Measurements from ENCODE around the gene MAP3K6.

Gene MAP3K6

DNA sequence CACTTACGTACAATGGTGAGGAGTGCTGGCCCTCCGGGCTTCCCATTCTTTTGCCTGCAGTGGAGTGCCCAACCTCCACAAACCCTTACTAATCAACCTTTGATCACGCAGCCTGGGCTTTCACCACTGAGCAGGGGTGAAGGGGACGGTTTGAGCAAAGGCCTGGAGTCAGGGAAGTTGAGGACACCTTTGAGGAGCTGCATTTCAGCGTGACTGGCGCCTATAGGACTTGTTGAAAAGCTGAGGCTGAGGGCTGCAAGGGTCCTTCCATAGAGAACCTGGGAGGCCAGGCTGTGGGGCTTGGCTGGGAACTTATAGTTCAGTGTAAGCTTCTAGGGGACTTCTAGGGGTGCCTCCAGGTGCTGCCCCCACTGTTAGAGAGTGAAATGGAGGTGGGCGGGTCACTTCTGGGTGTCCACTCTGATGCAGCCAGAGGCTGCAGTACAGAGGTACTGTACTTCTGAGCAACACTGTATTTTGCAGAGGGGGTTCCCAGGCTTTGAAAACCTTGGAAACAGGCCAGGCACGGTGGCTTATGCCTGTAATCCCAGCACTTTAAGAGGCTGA lies 15.1 kb downstream of the MAP3K6 start:
- FAIRE-seq (no peak), DNase-seq (ENCODE audit: insufficient read length, low spot score) (no peak)
- no peak for TF ChIP-seq PAX5 (IDR thresholded peaks at IDR 0.05; ENCODE audit: insufficient read depth, low read length, severe bottlenecking)
- TF ChIP-seq POU2F2 (IDR thresholded peaks at IDR 0.05; ENCODE audit: low read depth, low read length): no peak
- no peak for TF ChIP-seq TAF1 (IDR thresholded peaks at IDR 0.05; ENCODE audit: low read depth, low read length)
- no peak for TF ChIP-seq SPI1 (IDR thresholded peaks at IDR 0.05; ENCODE audit: low read depth, low read length)
- no peak for TF ChIP-seq POLR2AphosphoS5 (IDR thresholded peaks at IDR 0.05; ENCODE audit: low read depth, low read length)
- TF ChIP-seq POLR2A (IDR thresholded peaks at IDR 0.05; ENCODE audit: low read depth, low read length): no peak

DNA sequence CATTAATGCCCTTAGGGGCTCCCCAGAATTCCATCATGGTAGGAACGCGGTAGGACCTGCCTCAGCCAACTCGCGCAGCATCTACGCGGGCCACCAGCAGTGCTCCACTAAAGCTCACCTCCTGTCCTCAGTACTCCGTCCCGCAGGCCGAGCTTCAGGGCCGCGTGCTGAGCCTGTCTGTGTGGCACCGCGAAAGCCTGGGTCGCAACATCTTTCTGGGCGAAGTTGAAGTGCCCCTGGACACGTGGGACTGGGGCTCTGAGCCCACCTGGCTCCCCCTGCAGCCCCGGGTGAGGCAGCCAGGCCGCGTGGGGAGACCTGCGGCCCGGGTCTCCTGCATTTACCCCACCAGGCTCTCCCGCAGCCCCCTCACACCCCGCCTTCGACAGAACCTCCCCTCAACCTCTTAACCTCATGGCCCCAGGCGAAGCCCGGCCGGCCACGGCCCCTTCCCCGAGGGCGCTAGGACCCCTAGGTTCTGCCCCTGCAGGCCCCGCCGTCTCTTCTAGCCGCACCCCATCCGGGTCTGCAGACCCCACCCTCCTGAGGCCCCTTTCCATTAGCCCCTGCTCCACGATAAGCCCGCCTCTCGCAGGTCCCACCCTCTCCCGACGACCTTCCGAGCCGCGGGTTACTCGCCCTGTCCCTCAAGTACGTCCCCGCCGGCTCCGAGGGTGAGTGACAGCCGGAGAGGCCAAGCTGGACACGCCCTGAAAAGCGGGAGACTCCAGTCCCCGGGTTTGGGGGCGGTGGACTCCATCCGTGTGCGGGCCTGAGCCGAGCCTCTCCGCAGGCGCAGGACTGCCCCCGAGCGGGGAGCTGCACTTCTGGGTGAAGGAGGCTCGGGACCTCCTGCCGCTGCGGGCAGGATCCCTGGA lies 15.9 kb downstream of the MAP3K6 start:
- FAIRE-seq: no peak
- no peak for DNase-seq (ENCODE audit: insufficient read length, low spot score)
- no peak for TF ChIP-seq TAF1 (IDR thresholded peaks at IDR 0.05; ENCODE audit: low read depth, low read length)
- no peak for TF ChIP-seq POU2F2 (IDR thresholded peaks at IDR 0.05; ENCODE audit: low read depth, low read length)
- TF ChIP-seq POLR2A (IDR thresholded peaks at IDR 0.05; ENCODE audit: low read depth, low read length): no peak
- TF ChIP-seq PAX5 (IDR thresholded peaks at IDR 0.05; ENCODE audit: insufficient read depth, low read length, severe bottlenecking): no peak
- no peak for TF ChIP-seq SPI1 (IDR thresholded peaks at IDR 0.05; ENCODE audit: low read depth, low read length)
- no peak for TF ChIP-seq POLR2AphosphoS5 (IDR thresholded peaks at IDR 0.05; ENCODE audit: low read depth, low read length)

DNA sequence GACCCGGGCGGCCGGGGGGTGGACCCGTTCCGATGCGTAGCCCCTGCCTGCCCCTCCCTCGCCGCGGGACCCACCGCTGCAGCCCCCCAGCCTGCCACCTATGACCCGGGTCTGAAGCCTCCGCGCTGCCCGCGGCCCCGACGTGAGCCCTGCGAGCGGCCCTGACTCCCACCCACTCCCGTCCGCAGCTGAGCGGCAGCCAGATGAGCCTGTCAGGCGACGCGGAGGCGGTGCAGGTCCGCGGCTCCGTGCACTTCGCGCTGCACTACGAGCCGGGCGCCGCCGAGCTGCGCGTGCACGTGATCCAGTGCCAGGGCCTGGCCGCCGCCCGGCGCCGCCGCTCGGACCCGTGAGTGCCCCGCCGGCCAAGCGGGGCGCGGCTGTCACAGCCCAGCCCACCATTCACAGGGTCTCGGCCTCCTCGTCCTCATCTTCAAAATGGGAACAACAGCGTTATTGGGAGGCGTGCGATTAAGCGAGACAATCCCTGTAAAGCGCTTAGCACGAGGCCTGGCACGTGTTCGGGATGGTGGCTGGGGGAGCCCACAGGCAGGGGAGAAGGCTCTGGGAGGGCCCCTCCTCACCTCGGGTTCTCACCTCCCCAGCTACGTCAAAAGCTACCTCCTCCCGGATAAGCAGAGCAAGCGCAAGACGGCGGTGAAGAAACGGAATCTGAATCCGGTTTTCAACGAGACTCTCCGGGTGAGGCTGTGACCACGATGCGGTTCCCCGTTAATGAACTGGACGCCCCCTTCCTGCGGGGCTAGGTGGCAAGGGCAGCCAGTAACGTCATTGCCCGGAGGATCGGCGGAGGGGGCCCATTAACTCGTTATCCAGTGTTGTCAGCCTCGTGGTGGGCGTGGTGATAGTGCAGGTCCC lies 16.7 kb downstream of the MAP3K6 start:
- FAIRE-seq (no peak), DNase-seq (ENCODE audit: insufficient read length, low spot score) (no peak)
- TF ChIP-seq POLR2AphosphoS5 (IDR thresholded peaks at IDR 0.05; ENCODE audit: low read depth, low read length): no peak
- no peak for TF ChIP-seq SPI1 (IDR thresholded peaks at IDR 0.05; ENCODE audit: low read depth, low read length)
- TF ChIP-seq POLR2A (IDR thresholded peaks at IDR 0.05; ENCODE audit: low read depth, low read length): no peak
- no peak for TF ChIP-seq TAF1 (IDR thresholded peaks at IDR 0.05; ENCODE audit: low read depth, low read length)
- no peak for TF ChIP-seq PAX5 (IDR thresholded peaks at IDR 0.05; ENCODE audit: insufficient read depth, low read length, severe bottlenecking)
- no peak for TF ChIP-seq POU2F2 (IDR thresholded peaks at IDR 0.05; ENCODE audit: low read depth, low read length)

DNA sequence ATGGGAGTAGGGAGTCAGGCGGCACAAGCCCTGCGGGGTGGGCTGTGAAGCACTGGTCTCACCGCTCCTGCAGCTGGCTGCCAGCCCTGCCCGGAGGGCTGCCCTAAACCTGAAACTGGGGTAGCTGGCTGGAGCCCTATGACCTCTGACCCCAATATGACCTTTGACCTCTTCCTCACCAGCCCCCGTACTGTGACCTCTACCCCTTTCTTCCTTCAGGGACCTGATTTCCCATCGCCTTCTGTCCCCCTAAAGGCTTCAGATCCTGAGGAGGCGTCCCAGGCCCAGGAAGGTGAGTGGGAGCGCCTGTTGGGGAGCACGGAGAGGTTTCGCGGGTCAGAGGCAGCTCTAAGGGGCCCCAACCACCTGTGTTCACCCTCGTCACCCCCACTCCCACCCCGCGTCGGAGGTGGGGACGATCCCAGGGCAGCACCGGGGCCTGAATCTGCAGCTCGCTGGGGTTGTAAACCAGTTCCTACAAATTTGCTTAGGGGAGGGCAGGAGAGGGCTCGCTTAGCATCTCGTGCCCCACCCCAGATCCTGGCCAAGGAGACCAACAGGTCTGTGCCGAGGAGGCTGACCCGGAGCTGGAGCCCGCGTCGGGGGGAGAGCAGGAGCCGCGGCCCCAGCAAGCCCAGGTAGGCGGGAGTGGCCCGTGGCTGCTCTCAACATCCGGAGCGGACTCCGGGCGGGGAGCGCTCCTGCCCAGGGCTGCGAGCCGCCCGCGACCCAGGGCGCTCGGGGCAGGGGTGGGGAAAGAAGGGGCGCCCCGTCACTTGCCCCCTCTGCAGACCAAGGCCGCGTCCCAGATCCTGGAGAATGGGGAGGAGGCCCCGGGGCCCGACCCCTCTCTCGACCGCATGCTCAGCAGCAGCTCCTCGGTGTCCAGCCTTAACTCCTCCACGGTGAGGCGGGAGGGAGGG lies 17.6 kb downstream of the MAP3K6 start:
- FAIRE-seq: no peak
- TF ChIP-seq TAF1 (IDR thresholded peaks at IDR 0.05; ENCODE audit: low read depth, low read length) (no peak), PAX5 (IDR thresholded peaks at IDR 0.05; ENCODE audit: insufficient read depth, low read length, severe bottlenecking) (no peak), POLR2A (IDR thresholded peaks at IDR 0.05; ENCODE audit: low read depth, low read length) (no peak), POU2F2 (IDR thresholded peaks at IDR 0.05; ENCODE audit: low read depth, low read length) (no peak), POLR2AphosphoS5 (IDR thresholded peaks at IDR 0.05; ENCODE audit: low read depth, low read length) (no peak), SPI1 (IDR thresholded peaks at IDR 0.05; ENCODE audit: low read depth, low read length) (no peak)
- DNase-seq (ENCODE audit: insufficient read length, low spot score): no peak

DNA sequence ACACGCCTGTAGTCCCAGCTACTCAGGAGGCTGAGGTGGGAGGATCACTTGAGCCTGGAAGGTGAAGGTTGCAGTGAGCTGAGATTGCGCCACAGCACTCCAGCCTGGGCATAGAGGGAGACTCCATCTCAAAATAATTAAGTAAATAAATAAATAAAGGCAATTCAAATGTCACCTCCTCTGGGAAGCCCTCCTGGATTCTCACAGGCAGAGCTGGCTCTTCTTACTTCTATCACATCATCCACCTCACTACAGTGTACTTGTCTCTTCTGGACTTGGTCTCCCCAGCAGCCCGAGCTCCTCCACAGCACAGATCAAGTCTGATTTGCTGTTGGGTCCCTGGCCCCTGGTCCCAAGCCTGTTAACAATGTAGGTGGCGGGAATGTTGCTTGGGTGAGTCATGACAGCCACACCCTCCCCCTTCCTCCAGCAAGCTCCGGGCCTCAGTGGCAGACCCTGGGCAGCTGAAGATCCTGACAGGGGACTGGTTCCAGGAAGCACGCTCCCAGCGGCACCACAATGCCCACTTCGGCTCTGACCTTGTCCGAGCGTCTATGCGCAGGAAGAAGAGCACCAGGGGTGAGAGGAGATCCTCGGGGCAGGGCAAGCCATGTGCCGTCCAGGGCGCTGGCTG lies 19.7 kb downstream of the MAP3K6 start:
- no peak for TF ChIP-seq SPI1 (IDR thresholded peaks at IDR 0.05; ENCODE audit: low read depth, low read length)
- TF ChIP-seq POLR2A (IDR thresholded peaks at IDR 0.05; ENCODE audit: low read depth, low read length): no peak
- TF ChIP-seq POLR2AphosphoS5 (IDR thresholded peaks at IDR 0.05; ENCODE audit: low read depth, low read length): no peak
- no peak for TF ChIP-seq TAF1 (IDR thresholded peaks at IDR 0.05; ENCODE audit: low read depth, low read length)
- TF ChIP-seq POU2F2 (IDR thresholded peaks at IDR 0.05; ENCODE audit: low read depth, low read length): no peak
- TF ChIP-seq PAX5 (IDR thresholded peaks at IDR 0.05; ENCODE audit: insufficient read depth, low read length, severe bottlenecking): no peak
- FAIRE-seq (no peak), DNase-seq (ENCODE audit: insufficient read length, low spot score) (no peak)

DNA sequence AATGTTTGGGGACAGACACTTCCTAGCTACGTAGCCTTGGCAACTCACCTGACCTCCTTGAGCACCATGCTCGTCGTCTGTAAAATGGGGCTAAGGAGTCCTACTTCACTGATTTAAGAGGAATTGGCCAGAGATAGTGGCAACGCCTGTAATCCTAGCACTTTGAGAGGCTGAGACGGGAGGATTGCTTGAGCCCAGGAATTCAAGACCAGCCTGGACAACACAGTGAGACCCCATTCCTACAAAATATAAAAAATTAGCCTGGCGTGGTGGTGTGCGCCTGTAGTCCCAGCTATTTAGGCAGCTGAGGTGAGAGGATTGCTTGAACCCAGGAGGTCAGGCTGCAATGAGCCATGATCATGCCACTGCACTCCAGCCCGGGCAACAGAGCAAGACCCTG lies 20.4 kb downstream of the MAP3K6 start:
- no peak for FAIRE-seq
- TF ChIP-seq POU2F2 (IDR thresholded peaks at IDR 0.05; ENCODE audit: low read depth, low read length) (no peak), POLR2AphosphoS5 (IDR thresholded peaks at IDR 0.05; ENCODE audit: low read depth, low read length) (no peak)
- DNase-seq (ENCODE audit: insufficient read length, low spot score): no peak

DNA sequence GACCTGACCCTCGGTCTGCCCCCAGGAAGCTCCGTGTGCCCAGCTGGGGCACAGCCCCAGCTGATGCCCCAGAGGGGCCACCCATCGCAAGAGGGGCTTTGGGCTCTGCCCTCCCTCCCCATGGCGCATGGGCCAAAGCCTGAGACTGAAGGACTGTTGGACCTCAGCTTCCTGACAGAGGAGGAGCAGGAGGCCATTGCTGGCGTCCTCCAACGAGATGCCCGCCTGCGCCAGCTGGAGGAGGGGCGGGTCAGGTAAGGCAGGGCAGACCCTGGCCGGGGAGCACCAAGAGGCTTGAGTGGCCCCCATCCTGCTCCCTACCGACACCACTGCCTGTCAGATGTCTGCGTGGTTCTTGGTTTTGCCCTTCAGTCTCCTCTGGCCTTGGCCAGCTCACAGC lies 21.5 kb downstream of the MAP3K6 start:
- no peak for DNase-seq (ENCODE audit: insufficient read length, low spot score)
- TF ChIP-seq PAX5 (IDR thresholded peaks at IDR 0.05; ENCODE audit: insufficient read depth, low read length, severe bottlenecking): no peak
- no peak for TF ChIP-seq POU2F2 (IDR thresholded peaks at IDR 0.05; ENCODE audit: low read depth, low read length)
- no peak for TF ChIP-seq POLR2AphosphoS5 (IDR thresholded peaks at IDR 0.05; ENCODE audit: low read depth, low read length)
- no peak for TF ChIP-seq TAF1 (IDR thresholded peaks at IDR 0.05; ENCODE audit: low read depth, low read length)
- no peak for TF ChIP-seq POLR2A (IDR thresholded peaks at IDR 0.05; ENCODE audit: low read depth, low read length)
- TF ChIP-seq SPI1 (IDR thresholded peaks at IDR 0.05; ENCODE audit: low read depth, low read length): no peak
- no peak for FAIRE-seq

DNA sequence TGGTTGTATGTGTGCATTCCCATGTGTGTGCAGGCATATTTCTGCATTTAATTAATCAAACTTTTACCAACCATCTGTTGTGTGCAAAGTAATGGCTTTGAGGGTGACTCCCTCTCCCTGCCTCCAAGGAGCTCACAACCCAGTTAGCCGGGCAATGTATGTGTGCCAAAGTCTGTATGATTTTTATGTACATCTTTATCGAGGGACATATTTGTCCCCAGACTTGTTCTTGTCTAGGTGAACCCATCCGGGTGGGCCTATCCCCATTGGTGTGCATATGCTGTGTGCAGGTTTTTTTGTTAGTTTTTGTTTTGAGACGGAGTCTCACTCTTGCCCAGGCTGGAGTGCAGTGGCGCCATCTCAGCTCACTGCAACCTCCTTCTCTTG lies 23.1 kb downstream of the MAP3K6 start:
- FAIRE-seq (no peak), DNase-seq (ENCODE audit: insufficient read length, low spot score) (no peak)
- no peak for TF ChIP-seq POLR2A (IDR thresholded peaks at IDR 0.05; ENCODE audit: low read depth, low read length)
- no peak for TF ChIP-seq POLR2AphosphoS5 (IDR thresholded peaks at IDR 0.05; ENCODE audit: low read depth, low read length)

Measured in GM12891 (cell line).